Panc1 (cell line): Measurements from ENCODE around the gene DUSP12. TPM values are rescaled to one million over a fixed set of nuclear protein-coding genes. Genes with fewer than 3 reads are reported as not detected.

Experiments
- ATAC-seq: fragments of 200-7000 bp; cut with Tn5 transposase; 2 replicates; pipeline ENCODE4 v1.9.1; 2020; ENCODE audit warnings: mild to moderate bottlenecking, moderate library complexity
- BruUV-seq: library from RNA; stranded (reverse); fragments of 400-500 nt; replicated peaks from 2 replicates; lab custom pipeline; 2021; lab: Mats Ljungman, UMichigan
- CTCF ChIA-PET: fragments of 300-600 bp; sonication (Branson Sonifier 250); formaldehyde crosslinking; loops from one replicate; lab custom pipeline; 2022; ENCODE audit warnings: antibody characterized with exemption; lab: Charles Lee
- POLR2A ChIA-PET: fragments of 300-600 bp; sonication (Branson Sonifier 250); formaldehyde crosslinking; loops from one replicate; lab custom pipeline; 2022; ENCODE audit warnings: antibody characterized with exemption; lab: Charles Lee
- DNase-seq: peaks from one replicate; pipeline ENCODE4 v3.0.0-alpha.2; 2010; ENCODE audit warnings: low read depth, low spot score
- H3K27ac ChIP-seq: 2 replicates; pipeline ENCODE4 v1.5.1; 2011; ENCODE audit warnings: mild to moderate bottlenecking, low read length, inconsistent platforms
- H3K27me3 ChIP-seq: fragments of 200-500 bp; sonication (Bioruptor generic); 2 replicates; pipeline ENCODE4 v1.6.0; 2014; ENCODE audit warnings: low read length, inconsistent platforms; ENCODE audit not compliant: control insufficient read depth, insufficient read depth
- H3K36me3 ChIP-seq: fragments of 200-500 bp; sonication (Bioruptor generic); 2 replicates; pipeline ENCODE4 v1.5.1; 2014; ENCODE audit warnings: inconsistent platforms, mild to moderate bottlenecking, low read length, moderate library complexity; ENCODE audit not compliant: control insufficient read depth, insufficient read depth
- H3K4me1 ChIP-seq: 2 replicates; pipeline ENCODE4 v1.5.1; 2011; ENCODE audit warnings: inconsistent platforms, mild to moderate bottlenecking, low read length, moderate library complexity; ENCODE audit not compliant: control insufficient read depth, insufficient read depth
- H3K4me3 ChIP-seq, 2 experiments: 2 replicates each; pipeline ENCODE4 v1.5.1; 2011 to 2012; ENCODE audit warnings: low read depth in 2 of 2, low read length in 2 of 2, mild to moderate bottlenecking in 2 of 2, inconsistent platforms in 1 of 2, moderate library complexity in 1 of 2
- H3K9me3 ChIP-seq: fragments of 200-500 bp; sonication (Bioruptor generic); 2 replicates; pipeline ENCODE4 v1.5.1; 2014; ENCODE audit warnings: low read depth, mild to moderate bottlenecking, inconsistent platforms, low read length, moderate library complexity; ENCODE audit not compliant: control insufficient read depth, insufficient read depth
- POLR2AphosphoS5 ChIP-seq: IDR thresholded peaks from 2 replicates; pipeline ENCODE4 v1.6.1; 2012; ENCODE audit warnings: mild to moderate bottlenecking, low read depth, low read length, moderate library complexity
- SIN3A ChIP-seq: IDR thresholded peaks from 2 replicates; pipeline ENCODE4 v1.6.1; 2012; ENCODE audit warnings: low read depth, mild to moderate bottlenecking, low read length, moderate library complexity, borderline replicate concordance; ENCODE audit not compliant: insufficient read depth
- TCF7L2 ChIP-seq: IDR thresholded peaks from 2 replicates; pipeline ENCODE4 v1.6.1; 2011; ENCODE audit warnings: mild to moderate bottlenecking, low read depth, low read length, inconsistent platforms
- in situ Hi-C: cut with HindIII; loops from 2 replicates; pipeline ENCODE4 v1.10.0; 2016; ENCODE audit warnings: low sequenced_read_pairs, low pct_unique_long_range_greater_than_20kb
- intact Hi-C: fragments of 100-400 bp; cut with micrococcal nuclease; formaldehyde crosslinking; loops from one replicate; pipeline ENCODE4 v1.10.0; 2022; ENCODE audit not compliant: unreplicated experiment
- total RNA-seq: library from RNA; stranded (reverse); gene quantifications from one replicate; pipeline ENCODE4 v1.2.1, GENCODE V29; 2021; ENCODE audit not compliant: unreplicated experiment
- TF ChIP-seq, protein P1 (sequence below), 2 experiments: IDR thresholded peaks; 2 replicates each; pipeline ENCODE4 v1.6.1; 2011 to 2012; ENCODE audit warnings: low read depth in 2 of 2, control low read depth in 1 of 2, low read length in 1 of 2, mild to moderate bottlenecking in 1 of 2, moderate library complexity in 1 of 2; ENCODE audit not compliant: insufficient read depth in 1 of 2
- TF ChIP-seq, protein P2 (sequence below): fragments of 450-650 bp; IDR thresholded peaks from 2 replicates; pipeline ENCODE4 v1.5.1; 2017; ENCODE audit warnings: mild to moderate bottlenecking

The DUSP12 gene
- total RNA-seq, 1 experiment from 2014 or later: 22.0 TPM

DNA sequence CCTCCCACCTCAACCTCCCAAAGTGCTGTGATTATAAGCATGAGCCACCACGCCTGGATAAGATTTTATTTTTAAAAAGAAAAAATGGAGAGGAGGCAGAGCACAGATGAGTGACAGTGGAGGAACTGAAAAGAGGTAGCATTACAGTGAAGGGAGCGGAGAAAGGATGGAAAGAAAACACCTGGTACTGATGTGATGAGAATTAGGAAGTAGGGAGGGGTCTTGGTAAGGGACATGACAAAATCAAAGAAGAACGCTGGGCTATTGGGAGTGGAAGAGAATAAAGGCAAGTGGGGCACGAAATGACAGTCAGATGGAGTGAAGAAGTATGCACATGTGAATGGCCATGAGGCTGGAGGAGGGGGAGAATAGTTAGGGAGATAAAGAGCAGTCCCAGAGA lies 40.2 kb upstream of the DUSP12 start:
- intact Hi-C loops: no loop called here
- DNase-seq (no peak), ATAC-seq (no peak)
- no peaks in the 10 kb centered on the region for H3K36me3 ChIP-seq
- no peaks in the 10 kb centered on the region for H3K9me3 ChIP-seq
- BruUV-seq: no TSS peak
- H3K27ac ChIP-seq: no peak overlapping the region
- ChIA-PET CTCF (no interaction called here), POLR2A (no interaction called here)
- H3K4me3 ChIP-seq: no peak overlapping the region
- H3K4me1 ChIP-seq: no peaks in the 10 kb centered on the region
- in situ Hi-C loops: no loop called here
- no peaks in the 10 kb centered on the region for H3K27me3 ChIP-seq
- TF ChIP-seq, protein P1, sequence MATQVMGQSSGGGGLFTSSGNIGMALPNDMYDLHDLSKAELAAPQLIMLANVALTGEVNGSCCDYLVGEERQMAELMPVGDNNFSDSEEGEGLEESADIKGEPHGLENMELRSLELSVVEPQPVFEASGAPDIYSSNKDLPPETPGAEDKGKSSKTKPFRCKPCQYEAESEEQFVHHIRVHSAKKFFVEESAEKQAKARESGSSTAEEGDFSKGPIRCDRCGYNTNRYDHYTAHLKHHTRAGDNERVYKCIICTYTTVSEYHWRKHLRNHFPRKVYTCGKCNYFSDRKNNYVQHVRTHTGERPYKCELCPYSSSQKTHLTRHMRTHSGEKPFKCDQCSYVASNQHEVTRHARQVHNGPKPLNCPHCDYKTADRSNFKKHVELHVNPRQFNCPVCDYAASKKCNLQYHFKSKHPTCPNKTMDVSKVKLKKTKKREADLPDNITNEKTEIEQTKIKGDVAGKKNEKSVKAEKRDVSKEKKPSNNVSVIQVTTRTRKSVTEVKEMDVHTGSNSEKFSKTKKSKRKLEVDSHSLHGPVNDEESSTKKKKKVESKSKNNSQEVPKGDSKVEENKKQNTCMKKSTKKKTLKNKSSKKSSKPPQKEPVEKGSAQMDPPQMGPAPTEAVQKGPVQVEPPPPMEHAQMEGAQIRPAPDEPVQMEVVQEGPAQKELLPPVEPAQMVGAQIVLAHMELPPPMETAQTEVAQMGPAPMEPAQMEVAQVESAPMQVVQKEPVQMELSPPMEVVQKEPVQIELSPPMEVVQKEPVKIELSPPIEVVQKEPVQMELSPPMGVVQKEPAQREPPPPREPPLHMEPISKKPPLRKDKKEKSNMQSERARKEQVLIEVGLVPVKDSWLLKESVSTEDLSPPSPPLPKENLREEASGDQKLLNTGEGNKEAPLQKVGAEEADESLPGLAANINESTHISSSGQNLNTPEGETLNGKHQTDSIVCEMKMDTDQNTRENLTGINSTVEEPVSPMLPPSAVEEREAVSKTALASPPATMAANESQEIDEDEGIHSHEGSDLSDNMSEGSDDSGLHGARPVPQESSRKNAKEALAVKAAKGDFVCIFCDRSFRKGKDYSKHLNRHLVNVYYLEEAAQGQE (IDR thresholded peaks at IDR 0.05; ENCODE audit: insufficient read depth in 1 of 2, low read depth in 2 of 2, low read length in 1 of 2): no peak
- TF ChIP-seq TCF7L2 (no peak), SIN3A (no peak), POLR2AphosphoS5 (no peak)
- TF ChIP-seq, protein P2, sequence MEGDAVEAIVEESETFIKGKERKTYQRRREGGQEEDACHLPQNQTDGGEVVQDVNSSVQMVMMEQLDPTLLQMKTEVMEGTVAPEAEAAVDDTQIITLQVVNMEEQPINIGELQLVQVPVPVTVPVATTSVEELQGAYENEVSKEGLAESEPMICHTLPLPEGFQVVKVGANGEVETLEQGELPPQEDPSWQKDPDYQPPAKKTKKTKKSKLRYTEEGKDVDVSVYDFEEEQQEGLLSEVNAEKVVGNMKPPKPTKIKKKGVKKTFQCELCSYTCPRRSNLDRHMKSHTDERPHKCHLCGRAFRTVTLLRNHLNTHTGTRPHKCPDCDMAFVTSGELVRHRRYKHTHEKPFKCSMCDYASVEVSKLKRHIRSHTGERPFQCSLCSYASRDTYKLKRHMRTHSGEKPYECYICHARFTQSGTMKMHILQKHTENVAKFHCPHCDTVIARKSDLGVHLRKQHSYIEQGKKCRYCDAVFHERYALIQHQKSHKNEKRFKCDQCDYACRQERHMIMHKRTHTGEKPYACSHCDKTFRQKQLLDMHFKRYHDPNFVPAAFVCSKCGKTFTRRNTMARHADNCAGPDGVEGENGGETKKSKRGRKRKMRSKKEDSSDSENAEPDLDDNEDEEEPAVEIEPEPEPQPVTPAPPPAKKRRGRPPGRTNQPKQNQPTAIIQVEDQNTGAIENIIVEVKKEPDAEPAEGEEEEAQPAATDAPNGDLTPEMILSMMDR: no peak

DNA sequence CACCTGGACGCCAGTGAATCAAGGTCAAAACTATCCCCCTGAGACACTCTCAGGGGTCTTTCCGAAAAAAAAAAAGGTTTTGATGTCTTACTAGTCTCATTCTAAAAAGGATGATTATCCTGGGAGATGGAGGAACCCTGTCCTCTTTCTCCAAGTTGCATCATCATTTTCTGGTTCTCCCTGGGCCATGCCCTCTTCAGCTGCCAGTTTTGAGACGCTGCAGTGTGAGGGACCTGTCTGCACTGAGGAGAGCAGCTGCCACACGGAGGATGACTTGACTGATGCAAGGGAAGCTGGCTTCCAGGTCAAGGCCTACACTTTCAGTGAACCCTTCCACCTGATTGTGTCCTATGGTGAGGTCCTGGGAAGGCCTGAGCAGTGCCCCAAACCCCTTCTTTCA lies 39.0 kb upstream of the DUSP12 start:
- Histone ChIP-seq H3K9me3 (no peaks in the 10 kb centered on the region), H3K27ac (no peak overlapping the region), H3K4me1 (no peaks in the 10 kb centered on the region), H3K4me3 (no peak overlapping the region), H3K36me3 (no peaks in the 10 kb centered on the region), H3K27me3 (no peaks in the 10 kb centered on the region)
- ATAC-seq (no peak), DNase-seq (no peak)
- POLR2A ChIA-PET: no interaction called here
- CTCF ChIA-PET: interaction anchor here (0.5 kb wide), 1 partner anchor 18 kb away, joined by 5 read pairs; no protein-coding TSS in a partner anchor
- intact Hi-C loops (no loop called here), in situ Hi-C loops (no loop called here)
- TF ChIP-seq, protein P1 (IDR thresholded peaks at IDR 0.05; ENCODE audit: insufficient read depth in 1 of 2, low read depth in 2 of 2, low read length in 1 of 2): no peak
- TF ChIP-seq TCF7L2 (no peak), SIN3A (no peak), POLR2AphosphoS5 (no peak)
- TF ChIP-seq, protein P2: no peak
- no TSS peak for BruUV-seq
